Right lobe of liver (tissue), 4 donors: ENCODE measurements around the gene DYNC1I1.

Experiments used
- POLR2A ChIP-seq: fragments of 450-650 bp; IDR thresholded peaks from one replicate; pipeline ENCODE4 v1.6.1; 2017; ENCODE audit warnings: antibody characterized with exemption, mild to moderate bottlenecking
- TF ChIP-seq, protein P1 (sequence below), 4 donors: fragments of 200-600 bp in 3 of 4; fragments of 450-650 bp in 1 of 4; IDR thresholded peaks; one replicate each; pipeline versions ENCODE4 v1.5.1 to v1.8.0; 2016 to 2022; ENCODE audit warnings: antibody characterized with exemption in 4 of 4, mild to moderate bottlenecking in 2 of 4
- donor health status: DM: no; HTN: no; CAD: no.
- donor health status: DM: no; HTN: no; CAD: no.
- donor health status: DM: no; HTN: yes; CAD: no.

DNA sequence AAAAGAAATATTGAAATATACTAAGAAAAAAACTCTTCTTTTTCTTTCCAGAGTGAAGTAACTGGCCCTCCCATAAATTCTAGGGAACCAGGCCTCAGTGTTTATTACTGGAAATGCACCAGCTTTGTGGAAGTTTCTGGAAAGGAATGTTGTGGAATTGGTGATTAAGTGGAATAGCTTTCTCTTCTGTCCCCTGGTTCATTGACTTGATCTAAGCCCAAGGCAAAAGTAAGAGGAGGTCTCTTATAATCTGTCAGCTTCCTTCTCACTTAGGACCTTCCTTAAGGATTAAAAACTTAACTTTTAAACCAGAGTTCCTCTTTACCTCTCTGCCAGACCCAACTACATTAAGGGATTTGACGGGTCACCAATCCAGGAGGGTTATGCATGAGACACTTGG lies 283.4 kb downstream of the DYNC1I1 start:
- TF ChIP-seq, protein P1, sequence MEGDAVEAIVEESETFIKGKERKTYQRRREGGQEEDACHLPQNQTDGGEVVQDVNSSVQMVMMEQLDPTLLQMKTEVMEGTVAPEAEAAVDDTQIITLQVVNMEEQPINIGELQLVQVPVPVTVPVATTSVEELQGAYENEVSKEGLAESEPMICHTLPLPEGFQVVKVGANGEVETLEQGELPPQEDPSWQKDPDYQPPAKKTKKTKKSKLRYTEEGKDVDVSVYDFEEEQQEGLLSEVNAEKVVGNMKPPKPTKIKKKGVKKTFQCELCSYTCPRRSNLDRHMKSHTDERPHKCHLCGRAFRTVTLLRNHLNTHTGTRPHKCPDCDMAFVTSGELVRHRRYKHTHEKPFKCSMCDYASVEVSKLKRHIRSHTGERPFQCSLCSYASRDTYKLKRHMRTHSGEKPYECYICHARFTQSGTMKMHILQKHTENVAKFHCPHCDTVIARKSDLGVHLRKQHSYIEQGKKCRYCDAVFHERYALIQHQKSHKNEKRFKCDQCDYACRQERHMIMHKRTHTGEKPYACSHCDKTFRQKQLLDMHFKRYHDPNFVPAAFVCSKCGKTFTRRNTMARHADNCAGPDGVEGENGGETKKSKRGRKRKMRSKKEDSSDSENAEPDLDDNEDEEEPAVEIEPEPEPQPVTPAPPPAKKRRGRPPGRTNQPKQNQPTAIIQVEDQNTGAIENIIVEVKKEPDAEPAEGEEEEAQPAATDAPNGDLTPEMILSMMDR (IDR thresholded peaks at IDR 0.05): no peak
- TF ChIP-seq POLR2A: no peak
